Stomach (tissue), 4 donors: Measurements from ENCODE around the gene MAP2K4.

Source experiments
- CTCF ChIP-seq, 7 experiments: fragments of 450-650 bp in 4 of 7; fragments of 200-600 bp in 3 of 7; sonication (generic) in 3 of 7; IDR thresholded peaks; one replicate each; pipeline ENCODE4 v1.5.1; 2016 to 2019; ENCODE audit warnings: antibody characterized with exemption in 7 of 7, control low read depth in 2 of 7, mild to moderate bottlenecking in 1 of 7
- POLR2A ChIP-seq, 4 donors: fragments of 450-650 bp; IDR thresholded peaks; one replicate each; pipeline ENCODE4 v1.6.1; 2016; ENCODE audit warnings: antibody characterized with exemption in 4 of 4, control low read depth in 2 of 4, mild to moderate bottlenecking in 1 of 4, moderate library complexity in 1 of 4

DNA sequence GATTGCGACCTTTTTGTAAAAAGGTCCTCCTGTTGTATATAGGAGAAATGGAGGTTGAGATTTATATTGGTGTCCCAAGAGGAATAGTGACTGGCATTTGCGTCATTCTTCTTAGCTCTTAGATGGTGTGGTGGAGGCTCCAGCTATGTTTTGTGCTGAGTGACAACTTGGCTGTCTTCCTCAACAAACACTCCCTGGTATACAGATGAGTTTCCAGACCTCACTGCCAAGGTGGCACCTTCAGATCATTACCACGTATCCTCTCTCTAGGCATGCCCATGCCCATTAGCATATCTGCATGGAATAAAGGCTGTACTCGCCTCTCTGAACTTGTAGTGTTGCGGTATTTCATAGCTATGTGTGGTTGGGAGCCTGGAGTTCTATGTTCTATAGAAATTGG is 120.0 kb downstream of the MAP2K4 start:
- TF ChIP-seq CTCF (IDR thresholded peaks at IDR 0.05) (no peak), POLR2A (IDR thresholded peaks at IDR 0.05) (no peak)
